ENCODE results near the gene PPP2R5E. TPM values are rescaled to one million over a fixed set of nuclear protein-coding genes. Genes with fewer than 3 reads are reported as not detected.

Gene PPP2R5E
- total and polyA plus RNA-seq, 8 donors = 33.4 to 45.3 (median 38.5) TPM

DNA sequence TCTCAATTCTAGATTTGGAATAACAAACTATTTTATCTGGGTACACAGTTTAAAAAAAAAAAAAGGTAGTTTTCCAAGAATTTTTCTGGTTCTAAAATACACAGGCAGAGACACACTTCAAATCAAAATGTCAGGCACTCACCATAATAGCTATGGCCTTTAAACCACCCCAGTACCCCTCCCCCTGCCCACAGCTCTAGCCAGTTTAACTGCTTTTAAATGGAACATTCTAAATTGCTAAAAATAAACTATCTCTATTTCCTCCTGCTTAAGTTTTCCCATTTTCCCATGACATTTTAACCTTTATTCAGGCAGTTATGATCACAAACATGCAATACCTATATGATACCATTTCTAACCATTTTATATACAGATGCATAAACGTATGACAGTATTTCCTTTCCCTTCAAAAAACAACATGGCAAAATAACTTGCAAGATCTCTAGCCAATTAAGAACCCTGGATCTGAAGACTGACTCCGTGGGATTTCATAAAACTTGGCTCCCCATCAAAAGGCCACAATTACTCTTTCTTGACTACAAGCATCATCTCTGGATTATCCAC, 46.3 kb downstream of the PPP2R5E start:
- no peaks in the 10 kb centered on the region for H3K27me3 ChIP-seq
- peak overlapping the region in 1 of 2 donors; percentile 50 for H3K27ac ChIP-seq
- peak; percentile 75 for ATAC-seq
- intact Hi-C loops (cut with DNase I) = no loop called here
- H3K4me1 ChIP-seq = peaks cover 5 to 31% of the 10 kb centered on the region in 2 donors
- H3K9me3 ChIP-seq = no peaks in the 10 kb centered on the region
- DNase-seq = peak in 3 of 4 donors; percentile 15 to 61 (median 44)
- H3K4me3 ChIP-seq = no peak overlapping the region
- TF ChIP-seq, protein P1, sequence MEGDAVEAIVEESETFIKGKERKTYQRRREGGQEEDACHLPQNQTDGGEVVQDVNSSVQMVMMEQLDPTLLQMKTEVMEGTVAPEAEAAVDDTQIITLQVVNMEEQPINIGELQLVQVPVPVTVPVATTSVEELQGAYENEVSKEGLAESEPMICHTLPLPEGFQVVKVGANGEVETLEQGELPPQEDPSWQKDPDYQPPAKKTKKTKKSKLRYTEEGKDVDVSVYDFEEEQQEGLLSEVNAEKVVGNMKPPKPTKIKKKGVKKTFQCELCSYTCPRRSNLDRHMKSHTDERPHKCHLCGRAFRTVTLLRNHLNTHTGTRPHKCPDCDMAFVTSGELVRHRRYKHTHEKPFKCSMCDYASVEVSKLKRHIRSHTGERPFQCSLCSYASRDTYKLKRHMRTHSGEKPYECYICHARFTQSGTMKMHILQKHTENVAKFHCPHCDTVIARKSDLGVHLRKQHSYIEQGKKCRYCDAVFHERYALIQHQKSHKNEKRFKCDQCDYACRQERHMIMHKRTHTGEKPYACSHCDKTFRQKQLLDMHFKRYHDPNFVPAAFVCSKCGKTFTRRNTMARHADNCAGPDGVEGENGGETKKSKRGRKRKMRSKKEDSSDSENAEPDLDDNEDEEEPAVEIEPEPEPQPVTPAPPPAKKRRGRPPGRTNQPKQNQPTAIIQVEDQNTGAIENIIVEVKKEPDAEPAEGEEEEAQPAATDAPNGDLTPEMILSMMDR (IDR thresholded peaks at IDR 0.05) = no peak
- no peaks in the 10 kb centered on the region for H3K36me3 ChIP-seq

DNA sequence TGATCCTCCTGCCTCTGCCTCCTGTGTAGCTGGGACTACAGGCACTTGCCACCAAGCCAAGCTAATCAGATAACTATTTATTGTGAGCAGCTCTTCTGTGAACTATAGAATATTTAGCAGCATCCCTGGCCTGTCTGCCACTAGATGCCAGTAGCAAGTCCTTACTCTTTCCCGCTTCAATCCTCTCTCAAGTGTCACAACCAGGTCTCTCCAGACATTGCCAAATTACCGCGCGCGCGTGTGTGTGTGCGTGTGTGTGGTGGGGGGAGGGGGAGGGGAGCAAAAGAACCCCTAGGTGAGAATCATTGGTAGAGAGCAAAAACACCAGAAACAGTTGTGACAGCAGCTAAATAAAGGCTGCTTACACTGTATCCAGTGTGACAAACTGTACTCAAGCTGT, 49.9 kb downstream of the PPP2R5E start:
- TF ChIP-seq, protein P1 (IDR thresholded peaks at IDR 0.05) = peak in 1 of 2 donors; percentile 15
- no peaks in the 10 kb centered on the region for H3K9me3 ChIP-seq
- no peak for DNase-seq
- H3K4me1 ChIP-seq = peaks cover 6 to 31% of the 10 kb centered on the region in 2 donors
- H3K27me3 ChIP-seq = no peaks in the 10 kb centered on the region
- peak; percentile 59 for ATAC-seq
- peak overlapping the region in 1 of 2 donors; percentile 35 for H3K27ac ChIP-seq
- H3K36me3 ChIP-seq = no peaks in the 10 kb centered on the region
- intact Hi-C loops (cut with DNase I) = no loop called here
- H3K4me3 ChIP-seq = no peak overlapping the region

DNA sequence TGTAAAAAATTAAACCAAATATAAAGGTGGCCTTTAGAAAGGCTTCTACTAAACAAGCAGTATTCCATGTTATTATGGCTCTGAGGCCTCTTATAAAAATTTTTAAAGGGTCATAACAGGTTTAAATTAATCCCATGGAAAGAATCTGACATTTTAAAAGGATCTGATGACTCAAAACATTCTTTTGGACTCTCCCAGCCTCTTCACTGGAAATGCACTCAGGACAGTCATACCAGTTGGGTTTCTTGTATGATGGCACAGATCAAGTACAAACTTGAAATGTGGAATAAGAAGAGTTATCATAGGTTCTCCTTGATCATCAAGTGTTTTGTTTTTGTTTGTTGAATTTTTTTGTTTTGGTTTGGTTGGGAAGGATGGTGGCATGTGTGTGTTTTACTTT, 50.8 kb downstream of the PPP2R5E start:
- DNase-seq (no peak), ATAC-seq (peak; percentile 69)
- no peaks in the 10 kb centered on the region for H3K36me3 ChIP-seq
- TF ChIP-seq, protein P1 (IDR thresholded peaks at IDR 0.05) = no peak
- H3K27me3 ChIP-seq = no peaks in the 10 kb centered on the region
- H3K4me3 ChIP-seq = no peak overlapping the region
- H3K27ac ChIP-seq = peak overlapping the region in 1 of 2 donors; percentile 41
- H3K4me1 ChIP-seq = peaks cover 11 to 23% of the 10 kb centered on the region in 2 donors
- intact Hi-C loops (cut with DNase I) = no loop called here
- no peaks in the 10 kb centered on the region for H3K9me3 ChIP-seq

DNA sequence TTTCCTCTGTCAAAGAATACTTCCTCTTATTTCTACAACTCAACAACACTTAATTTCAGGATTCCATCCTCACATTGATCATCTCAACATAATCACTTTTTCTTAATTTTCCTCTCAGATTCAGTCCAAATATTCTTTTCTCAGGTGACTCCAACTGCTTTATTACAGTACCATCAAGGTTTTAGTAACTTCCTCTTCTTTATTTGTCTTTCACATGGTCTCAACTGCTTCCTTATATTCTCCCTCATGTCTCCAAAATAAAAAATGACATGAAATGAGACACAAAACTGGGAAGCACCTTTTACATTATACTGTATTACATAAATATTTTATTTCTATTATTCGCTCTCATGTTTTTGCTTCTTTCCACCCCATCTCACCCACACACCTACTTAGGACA, 55.5 kb downstream of the PPP2R5E start:
- no peak for ATAC-seq
- no peak overlapping the region for H3K4me3 ChIP-seq
- H3K27ac ChIP-seq = no peak overlapping the region
- no peaks in the 10 kb centered on the region for H3K36me3 ChIP-seq
- no peaks in the 10 kb centered on the region for H3K27me3 ChIP-seq
- DNase-seq = no peak
- TF ChIP-seq, protein P1 (IDR thresholded peaks at IDR 0.05) = no peak
- H3K4me1 ChIP-seq = peaks cover 12 to 28% of the 10 kb centered on the region in 2 donors
- intact Hi-C loops (cut with DNase I) = no loop called here
- no peaks in the 10 kb centered on the region for H3K9me3 ChIP-seq

DNA sequence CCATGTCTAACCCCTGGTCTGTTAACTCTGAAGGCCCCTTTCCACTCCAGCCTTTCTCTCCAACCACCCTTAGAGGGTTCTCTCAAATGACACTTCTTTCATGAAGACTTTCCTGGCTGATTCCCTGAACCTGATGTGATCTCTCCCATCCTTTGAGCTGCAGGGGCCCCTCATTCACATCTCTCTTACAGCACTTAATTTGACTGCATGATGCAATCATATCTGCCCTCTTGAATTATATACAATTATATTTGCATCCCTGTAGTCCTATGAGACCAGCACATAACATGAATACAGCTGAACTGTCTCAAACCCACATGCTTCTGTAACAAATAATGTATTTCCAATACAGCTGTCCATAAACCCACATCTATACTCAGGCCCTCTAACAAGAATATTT, 56.4 kb downstream of the PPP2R5E start:
- H3K27ac ChIP-seq = no peak overlapping the region
- H3K4me3 ChIP-seq = no peak overlapping the region
- no peaks in the 10 kb centered on the region for H3K36me3 ChIP-seq
- intact Hi-C loops (cut with DNase I) = no loop called here
- TF ChIP-seq, protein P1 (IDR thresholded peaks at IDR 0.05) = no peak
- H3K27me3 ChIP-seq = no peaks in the 10 kb centered on the region
- peaks cover 12 to 24% of the 10 kb centered on the region in 2 donors for H3K4me1 ChIP-seq
- ATAC-seq = no peak
- peak in 1 of 4 donors; percentile 36 for DNase-seq
- H3K9me3 ChIP-seq = no peaks in the 10 kb centered on the region

Data from left lung (tissue), 10 donors.